Activated T-cell treated with anti-CD3 and anti-CD28 coated beads for 1 hour (primary cell): ENCODE results near the gene THSD4.

Experiments used
- DNase-seq: peaks from one replicate; pipeline ENCODE4 v3.0.0-alpha.2; 2020; ENCODE audit warnings: low read depth

Gene THSD4

DNA sequence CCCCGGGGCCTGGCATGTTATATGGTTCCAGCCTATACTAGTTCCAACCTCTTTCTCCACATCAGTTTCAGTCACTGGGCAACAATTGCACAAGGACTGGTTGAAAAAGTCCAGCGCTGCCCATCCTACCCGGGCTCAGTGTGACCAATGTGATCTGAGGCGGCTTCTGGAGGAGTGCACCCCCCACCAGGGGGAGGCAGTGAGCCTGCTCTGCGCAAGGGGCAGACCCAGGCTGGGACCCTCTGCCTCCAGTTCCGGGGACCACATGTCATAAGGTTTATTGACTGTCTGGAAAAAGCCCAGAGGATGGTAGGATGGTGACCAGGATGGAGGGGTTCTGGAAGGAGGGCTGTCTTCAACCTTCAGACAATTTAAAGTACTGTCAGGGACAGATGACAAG, 669.4 kb downstream of the THSD4 start:
- DNase-seq: no peak

DNA sequence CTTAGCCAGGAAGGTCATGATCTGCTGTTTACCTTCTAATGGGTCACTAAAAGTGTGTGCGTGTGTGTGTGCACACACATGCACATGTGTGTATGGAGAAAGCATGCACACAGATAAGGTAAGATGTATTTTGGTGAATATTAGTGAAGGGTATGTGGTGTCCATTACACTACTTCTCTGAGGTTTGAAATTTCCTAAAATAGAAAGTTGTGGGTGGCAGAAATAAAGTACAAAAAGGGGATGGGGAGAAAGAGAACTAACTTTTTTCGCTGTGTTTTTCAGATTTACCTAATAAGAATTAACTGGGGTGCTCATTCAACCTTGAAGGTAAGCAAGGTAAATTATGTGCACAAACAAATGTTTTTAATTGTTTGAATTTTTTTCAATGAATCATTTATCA, 670.7 kb downstream of the THSD4 start:
- no peak for DNase-seq

DNA sequence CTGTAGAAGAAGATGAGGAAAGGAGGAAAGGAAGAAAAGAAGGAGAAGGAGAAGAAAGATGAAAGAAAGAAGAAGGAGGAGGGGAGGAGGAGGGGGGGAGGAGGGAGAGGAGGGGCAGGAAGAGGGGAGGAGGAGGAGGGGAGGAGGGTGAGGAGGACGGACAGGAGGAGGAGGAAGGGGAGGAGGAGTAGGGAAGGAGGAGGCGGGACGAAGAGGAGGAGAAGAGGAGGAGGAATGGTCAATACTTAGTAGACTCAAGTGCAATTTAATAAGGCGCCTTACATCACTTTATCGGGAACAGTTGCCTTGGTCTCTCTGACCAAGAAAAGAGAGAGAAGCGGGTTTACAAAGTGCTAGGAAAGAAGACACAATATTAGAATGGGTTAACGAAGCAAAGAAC, 671.4 kb downstream of the THSD4 start:
- DNase-seq: no peak

DNA sequence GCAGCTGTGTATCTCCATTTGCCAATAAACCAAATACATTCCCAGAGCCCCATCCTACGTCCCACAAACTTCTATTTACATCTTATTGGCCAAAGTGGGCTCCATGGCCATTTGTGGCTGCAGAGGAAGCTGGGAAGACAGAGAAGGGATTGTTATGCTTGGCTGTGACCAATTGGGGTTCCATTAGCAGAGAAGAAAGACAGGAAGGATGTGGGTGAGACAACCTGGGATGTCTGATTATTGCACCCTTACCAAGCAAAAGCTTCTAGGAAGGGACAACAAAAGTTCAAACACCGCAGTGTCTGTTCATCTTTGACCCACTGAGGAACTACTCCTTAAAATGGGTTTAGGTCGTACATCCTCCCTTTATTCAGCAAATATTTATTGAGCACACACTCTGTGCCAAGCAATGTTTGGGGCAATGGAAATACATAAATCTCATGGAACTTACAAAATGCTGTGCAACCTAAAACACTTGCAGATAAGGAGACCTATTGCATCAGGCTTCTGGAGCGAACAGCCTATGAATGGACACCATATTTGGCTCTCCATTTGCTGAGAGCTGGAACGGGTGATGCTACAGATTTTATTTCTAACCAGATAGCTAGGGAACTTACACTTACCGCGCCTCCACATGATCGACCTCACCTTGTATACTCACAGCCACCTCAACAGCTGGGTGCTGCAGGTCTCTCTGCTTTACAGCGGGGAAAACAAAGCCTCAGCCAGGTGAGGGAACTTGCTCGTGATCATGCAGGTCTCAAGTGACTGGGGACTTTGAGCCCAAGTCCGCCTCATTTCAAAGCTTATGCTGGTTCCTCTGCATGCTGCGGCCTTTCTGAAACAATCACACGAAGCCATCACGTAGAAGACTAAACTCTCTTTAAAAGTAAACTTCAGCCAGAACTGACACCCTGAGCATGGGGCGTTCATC, 673.6 kb downstream of the THSD4 start:
- DNase-seq: no peak

DNA sequence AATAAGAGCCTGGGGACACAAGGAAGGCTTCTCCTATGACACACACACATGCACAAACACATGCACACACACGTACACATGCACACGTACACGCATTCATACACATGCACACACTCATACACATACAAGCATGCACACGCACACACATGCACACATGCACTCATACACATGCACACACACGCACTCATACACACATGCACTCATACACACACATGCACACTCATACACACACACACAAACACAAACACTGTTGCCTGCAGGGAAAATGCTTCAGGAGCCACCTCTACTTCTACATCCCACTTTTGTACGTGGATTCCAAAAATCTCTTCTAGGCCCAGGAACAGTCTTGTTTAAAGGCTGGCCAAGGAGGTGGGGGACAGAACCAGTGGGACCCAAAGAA, 674.3 kb downstream of the THSD4 start:
- DNase-seq: no peak

DNA sequence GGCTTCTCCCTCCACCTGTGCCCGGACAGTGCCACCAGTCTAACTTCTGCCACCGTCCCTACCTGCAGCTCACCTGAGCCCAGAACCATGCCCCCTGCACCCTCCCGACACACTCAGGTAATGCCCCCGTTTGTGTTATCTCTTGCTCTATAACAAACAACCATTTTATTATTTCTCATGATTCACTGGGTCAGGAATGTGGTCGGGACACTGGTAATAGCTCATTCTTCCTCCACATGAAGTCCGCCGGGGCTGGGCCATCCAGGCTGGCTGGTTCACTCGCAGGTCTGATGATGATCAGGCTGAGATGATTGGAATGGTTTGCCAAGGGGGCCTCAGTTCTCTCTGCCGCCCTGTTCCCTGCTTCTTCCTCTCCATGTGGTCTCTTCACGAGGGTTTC, 674.8 kb downstream of the THSD4 start:
- no peak for DNase-seq

DNA sequence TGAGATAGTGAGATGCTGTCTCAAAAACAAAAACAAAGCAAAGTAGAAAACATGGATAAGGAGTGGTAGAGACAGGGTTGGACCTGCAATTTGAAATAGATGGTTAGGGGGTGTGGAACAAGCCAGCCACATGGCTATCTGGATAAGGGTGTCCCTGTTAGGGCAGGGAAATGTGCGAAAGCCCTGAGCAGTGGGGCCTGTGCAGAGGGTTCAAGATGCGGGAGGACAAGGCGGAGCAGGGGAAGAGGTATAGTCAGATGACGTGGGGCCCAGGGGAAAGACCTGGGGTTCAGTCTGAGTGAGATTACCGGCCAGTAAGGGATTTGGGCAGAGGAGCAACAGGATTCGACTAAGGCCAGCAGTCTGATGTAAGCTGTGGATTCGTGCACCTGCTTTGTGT, 676.7 kb downstream of the THSD4 start:
- DNase-seq: no peak

DNA sequence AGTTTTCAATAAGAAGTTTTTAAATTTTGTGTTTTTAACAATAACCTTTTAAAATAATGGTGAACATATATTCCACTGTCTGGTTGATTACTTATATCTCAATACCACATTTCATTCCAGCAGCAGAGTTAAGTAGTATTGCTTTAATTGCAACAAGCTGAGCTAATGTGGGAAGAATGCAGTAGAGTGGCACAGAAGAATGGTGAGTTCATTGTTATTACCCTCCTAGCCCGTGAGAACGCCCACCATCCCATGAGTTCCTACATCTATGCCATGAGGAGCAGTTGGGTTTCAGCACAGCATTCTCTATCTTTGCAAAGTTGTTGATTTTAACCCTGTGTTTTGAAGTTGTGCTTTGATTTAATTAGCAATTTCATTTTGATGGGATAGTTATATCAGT, 677.2 kb downstream of the THSD4 start:
- no peak for DNase-seq

DNA sequence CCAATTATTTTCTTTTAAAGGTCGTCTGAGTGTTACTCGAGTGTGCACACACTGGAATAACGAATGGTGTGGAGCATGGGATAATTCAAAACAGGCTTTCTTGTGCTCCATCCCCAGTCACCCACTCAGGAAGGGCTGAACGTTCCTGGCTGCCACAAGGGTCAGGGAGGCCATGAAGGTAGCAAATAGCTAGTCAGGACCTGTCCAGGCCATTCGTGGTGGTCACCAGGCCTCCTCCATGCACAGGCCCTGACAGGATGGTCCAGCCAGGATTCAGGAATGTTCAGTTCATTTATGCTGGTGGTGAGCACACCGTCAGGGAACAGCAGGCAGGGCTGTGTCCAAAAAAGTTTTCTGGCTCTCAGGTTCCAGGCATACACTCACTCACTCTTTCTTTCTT, 683.4 kb downstream of the THSD4 start:
- no peak for DNase-seq

DNA sequence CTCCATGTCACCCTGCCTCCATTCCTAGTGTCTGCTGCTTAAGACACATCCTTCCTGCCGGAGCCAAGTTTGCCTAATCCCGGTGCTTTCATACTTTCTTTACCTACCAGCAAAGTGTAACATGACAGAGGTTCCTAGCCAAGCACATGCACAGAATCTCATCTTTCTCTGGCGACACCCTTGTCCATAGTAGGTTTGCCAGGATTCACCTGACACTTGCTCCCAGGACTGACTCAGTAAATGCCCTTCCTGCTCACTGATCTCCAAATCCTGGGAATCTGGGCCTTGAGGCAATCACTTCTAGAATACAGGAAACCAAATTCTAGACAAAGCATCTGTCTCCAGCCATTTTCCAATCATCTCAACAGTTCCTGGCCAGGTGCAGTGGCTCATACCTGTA, 684.9 kb downstream of the THSD4 start:
- DNase-seq: no peak

DNA sequence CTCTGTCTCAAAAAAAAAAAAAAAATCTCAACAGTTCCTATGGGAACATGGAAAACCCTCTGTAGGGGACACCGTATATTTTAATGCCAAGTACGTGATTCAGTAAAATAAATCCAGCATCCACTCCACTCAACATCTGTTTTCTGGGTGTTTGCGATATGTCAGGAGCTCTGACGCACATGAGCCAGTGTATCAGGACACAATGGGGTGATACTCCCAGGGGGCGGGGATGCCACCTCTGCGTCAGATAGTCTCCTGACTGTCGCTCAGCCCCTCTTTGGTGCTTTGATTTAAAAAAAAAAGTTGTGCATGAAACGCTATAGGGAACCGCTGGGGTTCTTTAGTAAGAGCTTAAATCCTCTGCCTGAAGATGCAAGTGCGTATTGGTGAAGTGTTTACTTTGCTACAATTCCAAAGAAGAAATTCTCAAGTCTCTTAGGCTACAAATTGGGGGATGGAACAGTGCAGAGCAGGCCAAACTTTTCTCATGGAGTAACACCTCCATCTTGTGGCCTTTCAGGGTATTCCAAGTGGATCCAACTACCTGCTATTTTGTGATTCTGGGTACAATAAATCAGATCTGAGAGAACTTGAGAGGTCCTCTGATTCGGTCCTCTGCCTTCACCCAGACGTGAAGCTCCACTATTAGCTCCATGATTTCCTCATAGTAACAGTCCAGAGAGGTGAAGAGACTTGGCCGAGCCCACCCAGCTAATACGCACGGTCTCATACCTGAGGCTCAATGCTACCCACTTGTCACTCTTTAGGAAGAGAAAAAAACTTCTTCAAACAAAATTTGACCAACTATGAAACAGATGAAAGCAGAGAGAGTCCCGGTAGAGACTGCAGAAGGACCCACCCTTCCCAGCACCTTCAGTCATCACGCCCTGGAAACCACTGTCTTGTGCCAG, 685.8 kb downstream of the THSD4 start:
- no peak for DNase-seq

DNA sequence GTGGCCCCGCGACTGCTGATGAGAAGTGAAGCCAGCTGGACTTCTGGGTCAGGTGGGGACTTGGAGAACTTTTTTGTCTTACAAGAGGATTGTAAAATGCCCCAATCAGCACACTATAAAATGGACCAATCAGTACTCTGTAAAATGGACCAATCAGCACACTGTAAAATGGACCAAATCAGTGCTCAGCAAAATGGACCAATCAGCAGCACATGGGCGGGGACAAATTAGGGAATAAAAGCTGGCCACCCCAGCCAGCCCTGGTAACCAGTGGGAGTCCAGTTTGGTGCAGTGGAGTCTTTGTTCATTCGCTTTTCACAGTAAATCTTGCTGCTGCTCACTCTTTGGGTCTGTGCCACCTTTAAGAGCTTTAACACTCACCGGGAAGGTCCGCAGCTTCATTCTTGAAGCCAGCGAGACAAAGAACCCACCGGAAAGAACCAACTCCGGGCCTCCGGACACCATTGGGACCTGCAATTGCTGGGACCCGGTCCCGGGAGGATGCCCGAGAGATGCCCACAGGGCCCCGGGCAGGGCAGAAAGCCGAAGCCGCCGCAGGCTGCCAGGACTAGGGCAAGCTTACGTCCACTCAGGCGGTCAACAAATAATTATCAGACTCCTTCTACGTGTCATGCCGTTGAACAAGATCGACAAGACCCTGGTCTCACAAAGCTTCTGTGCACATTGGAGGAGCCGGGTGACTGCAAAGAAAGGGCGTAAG, 686.8 kb downstream of the THSD4 start:
- no peak for DNase-seq

DNA sequence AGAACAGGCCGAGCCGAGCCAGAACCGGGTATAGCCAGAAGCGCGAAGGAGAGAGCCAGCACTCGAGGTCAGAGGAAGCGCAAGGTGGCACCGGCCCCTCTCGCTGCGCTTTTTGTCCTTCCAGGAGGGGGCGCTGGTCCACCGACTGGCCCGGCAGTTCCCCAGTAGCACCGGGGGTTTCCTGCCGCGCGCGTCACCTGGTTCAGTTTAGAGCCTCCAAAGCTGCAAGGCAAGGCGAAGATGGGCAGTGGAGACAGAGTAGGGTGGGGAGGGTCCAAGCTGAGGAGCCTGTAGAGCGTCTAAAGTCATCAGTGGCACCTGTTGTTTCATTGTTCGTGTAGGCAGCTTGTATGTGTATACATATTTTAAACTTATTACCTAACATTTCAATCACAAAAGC, 687.5 kb downstream of the THSD4 start:
- DNase-seq: no peak

DNA sequence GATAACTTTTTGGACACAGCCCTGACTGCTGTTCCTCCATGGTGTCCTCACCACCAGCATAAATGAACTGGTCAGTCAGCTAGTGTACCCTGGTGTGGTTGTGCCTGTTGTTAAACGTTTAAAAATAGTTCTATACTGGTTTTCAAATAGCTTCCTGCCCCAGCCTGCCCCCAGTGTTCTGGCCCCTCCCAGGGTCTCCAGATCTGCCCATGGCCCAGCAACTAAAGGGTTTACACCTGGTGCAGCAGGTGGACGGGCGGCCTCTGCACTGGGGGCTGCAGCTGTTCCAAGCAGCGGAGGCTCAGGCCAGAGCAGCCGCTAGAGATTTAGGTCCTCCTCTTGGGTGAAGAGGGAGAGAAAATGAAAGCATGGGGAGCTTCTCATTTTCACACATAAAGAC, 689.0 kb downstream of the THSD4 start:
- DNase-seq: no peak

DNA sequence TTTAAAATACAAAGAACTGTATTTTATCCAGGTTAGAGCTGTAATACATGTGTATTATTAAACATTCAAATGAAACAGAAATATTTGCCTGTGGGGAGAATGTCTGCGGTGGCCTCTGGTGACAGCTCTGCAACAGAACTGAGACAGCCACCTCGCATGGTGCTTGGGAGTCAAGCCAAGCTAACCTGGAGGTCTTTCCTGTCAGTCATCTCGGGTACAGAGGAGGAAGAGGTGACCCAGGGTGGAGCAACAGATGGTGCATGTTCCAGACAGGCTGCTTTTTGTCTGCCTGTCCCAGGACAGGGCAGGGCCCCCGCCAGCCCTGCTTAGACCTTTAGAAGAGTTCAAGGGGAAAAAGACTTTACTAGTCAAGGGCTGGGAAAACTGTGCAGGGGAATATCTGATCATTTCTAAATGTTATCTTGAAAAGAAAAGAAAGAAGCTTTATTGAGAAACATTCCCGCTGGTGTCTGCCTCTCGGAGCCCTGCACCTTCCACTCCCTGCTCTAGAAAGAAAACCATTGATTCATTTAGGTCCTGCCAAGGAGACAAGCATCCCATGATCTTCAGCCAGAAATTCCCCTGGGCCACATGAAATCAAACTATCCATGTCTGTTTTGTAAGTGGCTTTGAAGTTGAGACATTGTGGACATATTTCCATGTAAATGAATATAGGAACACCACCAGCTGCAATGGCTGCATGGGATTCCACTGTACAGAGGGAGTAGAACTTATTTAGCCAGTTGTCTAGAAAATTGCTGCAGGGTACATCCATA, 689.6 kb downstream of the THSD4 start:
- DNase-seq: no peak

DNA sequence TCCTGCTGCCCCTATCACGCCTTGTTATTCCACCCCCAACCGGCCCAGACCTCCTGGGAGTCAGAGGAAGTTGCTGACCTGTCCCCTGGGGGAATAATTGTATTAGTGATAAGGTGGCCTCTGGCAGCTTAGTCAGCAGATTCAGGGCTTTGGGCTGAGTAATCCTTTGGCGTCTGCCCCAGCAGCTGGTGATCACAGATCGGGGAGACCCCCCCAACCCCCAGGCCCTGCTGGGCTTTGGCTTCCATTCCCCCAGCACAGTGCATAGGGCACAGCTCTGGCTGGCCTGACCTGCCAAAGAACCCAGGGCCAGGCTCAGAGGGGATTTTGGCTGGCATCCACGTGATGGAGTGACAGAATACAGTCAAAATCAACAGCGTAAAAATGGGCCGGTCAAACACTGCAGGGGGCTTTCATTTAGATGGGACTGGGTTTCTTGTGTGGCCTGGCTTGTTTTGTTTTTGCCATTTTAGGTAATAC, 691.2 kb downstream of the THSD4 start:
- DNase-seq: no peak

DNA sequence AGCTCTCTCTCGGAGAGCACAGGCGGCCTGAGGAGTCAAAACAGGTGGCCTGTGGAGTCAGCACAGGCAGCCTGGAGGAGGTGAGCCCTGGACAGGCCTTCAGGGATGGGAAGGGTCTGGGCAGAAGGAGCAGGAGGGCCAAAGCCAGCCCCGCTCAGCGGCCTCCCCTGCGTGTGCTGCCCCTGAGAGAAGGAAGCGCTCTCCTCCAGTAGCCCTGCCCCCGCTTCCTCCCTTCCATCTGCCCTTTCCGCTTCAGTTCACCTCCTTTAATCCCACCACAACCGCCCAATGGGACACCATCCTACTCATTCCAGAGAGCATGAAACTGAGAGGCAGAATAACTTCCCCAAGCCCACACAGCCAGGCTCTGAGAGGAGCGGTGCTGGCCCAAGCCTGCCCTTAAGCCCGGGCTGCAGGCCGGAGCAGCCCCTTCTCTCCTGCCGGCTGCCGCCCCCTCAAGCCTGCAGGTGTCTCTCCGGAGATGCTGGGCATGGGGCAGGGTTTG, 691.9 kb downstream of the THSD4 start:
- DNase-seq: no peak

DNA sequence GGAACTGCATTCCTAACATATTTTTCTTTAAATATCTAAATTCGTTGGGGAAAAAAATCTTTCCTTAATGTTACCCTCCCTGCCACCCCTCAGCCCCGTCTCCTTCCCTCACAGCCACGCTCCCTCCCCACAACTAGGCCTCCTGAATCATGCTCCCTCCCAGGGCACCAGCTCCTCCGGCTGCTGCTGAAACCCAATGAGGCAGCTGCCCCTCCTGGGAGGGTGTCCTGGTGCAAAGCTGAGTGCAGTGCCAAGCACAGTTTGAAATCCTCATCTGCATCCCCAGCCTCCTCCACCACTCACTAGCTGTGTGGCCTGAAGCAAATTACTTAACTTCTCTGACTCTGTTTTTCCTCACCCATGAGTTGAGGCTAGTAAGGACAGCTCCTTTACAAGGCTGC, 692.4 kb downstream of the THSD4 start:
- DNase-seq: no peak

DNA sequence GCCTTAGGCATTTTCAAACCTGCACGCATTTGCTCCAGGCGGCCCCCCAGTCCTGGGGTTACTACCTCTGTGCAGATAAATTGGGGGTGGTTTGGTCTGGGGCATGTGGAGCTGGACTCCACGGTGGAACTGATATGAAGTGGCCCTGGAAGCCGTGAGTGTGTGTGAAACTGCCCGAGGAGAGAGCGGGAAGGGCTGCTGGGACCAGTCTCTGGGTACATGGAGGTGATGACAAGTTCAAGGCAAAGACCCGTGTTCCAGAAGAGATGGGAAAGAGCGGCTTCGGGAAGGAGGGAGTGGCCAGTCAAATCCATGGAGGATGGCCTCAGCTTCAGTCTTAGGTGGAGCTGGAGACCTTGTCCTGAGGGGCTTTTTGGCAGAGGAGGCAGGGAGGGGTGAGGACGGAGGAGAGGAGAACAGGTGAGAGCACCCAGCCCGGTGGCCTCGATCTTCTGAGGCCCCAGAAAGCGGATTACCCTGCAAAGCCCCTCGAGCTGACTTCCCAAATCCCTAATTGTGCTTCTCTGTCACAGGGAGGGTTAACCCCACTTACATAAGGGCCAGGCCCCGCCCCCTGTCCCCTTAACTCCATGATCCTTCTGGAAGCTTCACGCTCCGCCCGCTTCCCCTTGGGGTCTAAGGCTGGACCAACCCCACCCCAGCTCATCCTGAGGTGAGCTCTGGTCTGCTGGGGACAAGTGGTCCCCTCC, 693.2 kb downstream of the THSD4 start:
- no peak for DNase-seq

DNA sequence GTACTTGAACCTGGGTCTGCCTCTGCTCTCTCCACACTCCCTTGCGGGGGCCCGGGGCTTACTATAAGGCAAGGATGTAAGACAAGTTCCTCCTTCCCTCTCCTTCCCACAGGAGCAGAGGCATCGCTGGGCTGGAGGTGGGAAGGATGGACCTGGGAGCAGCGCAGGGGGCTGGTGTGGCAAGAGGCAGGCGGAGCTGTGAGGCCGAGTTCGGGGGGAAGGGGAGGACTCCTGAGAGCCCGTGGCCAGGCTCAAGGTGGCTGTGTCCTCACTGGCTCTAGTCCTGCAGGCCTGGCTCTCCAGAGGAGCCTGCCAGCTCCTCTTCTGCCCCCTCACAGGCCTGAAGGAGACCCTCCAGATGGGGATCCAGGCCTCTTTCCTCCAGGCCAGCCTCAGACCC, 694.1 kb downstream of the THSD4 start:
- no peak for DNase-seq
